Measurements from ENCODE around the gene ARHGAP30. TPM values are rescaled to one million over a fixed set of nuclear protein-coding genes. Genes with fewer than 3 reads are reported as not detected.
"Not testable (repeated sequence)": the region's sequence is repeated elsewhere in the genome, so short reads cannot be mapped to it uniquely, and the experiment has no call there.

ARHGAP30 gene
- polyA plus RNA-seq, 1 donor (not counting 4 experiments of a cell fraction or from before 2014, with no cell fraction given) = 0.16 TPM

GRCh38 chr1:161031874-161032273 lies 37.8 kb downstream of the ARHGAP30 start:
- H3K27me3 ChIP-seq (ENCODE audit: control insufficient read depth, extremely low read depth, insufficient read depth, low read length) = no peaks in the 10 kb centered on the region
- H3K4me3 ChIP-seq (ENCODE audit: control insufficient read depth in 2 of 3, extremely low read depth in 1 of 3, insufficient read depth in 2 of 3, low read depth in 1 of 3, low read length in 3 of 3) = no peak overlapping the region
- H3K79me2 ChIP-seq (ENCODE audit: control insufficient read depth, insufficient read depth, low read length) = no peaks in the 10 kb centered on the region
- DNase-seq (ENCODE audit: low read depth, low spot score) = no peak
- H3K27ac ChIP-seq (ENCODE audit: control insufficient read depth, insufficient read depth, low read length) = no peak overlapping the region
- no peaks in the 10 kb centered on the region for H3K36me3 ChIP-seq (ENCODE audit: control insufficient read depth in 2 of 2, extremely low read depth in 1 of 2, insufficient read depth in 2 of 2, low read length in 2 of 2)
- dilution Hi-C loops (cut with MboI; ENCODE audit: extremely low pct_ligation_motif_present, low sequenced_read_pairs) = no loop called here
- no peak overlapping the region for H2AFZ ChIP-seq (ENCODE audit: control insufficient read depth, low read length)
- no peak overlapping the region for H3K9ac ChIP-seq (ENCODE audit: control insufficient read depth, extremely low read depth, insufficient read depth, low read length)
- H4K20me1 ChIP-seq (ENCODE audit: control insufficient read depth, extremely low read depth, insufficient read depth, low read length) = no peaks in the 10 kb centered on the region
- no peaks in the 10 kb centered on the region for H3K9me3 ChIP-seq (ENCODE audit: control insufficient read depth, low read depth, low read length)
- H3K4me1 ChIP-seq (ENCODE audit: control insufficient read depth, extremely low read depth, insufficient read depth, low read length) = peaks cover 12% of the 10 kb centered on the region
- H3K4me2 ChIP-seq (ENCODE audit: control insufficient read depth, extremely low read depth, insufficient read depth, low read depth, low read length) = no peak overlapping the region
- TF ChIP-seq CTCF (optimal IDR thresholded peaks at IDR 0.05 in 1 of 3, IDR thresholded peaks at IDR 0.05 in 1 of 3, conservative IDR thresholded peaks at IDR 0.05 in 1 of 3; ENCODE audit: extremely low read depth in 1 of 3, insufficient read depth in 2 of 3, low read length in 3 of 3) = no peak
- no peak for TF ChIP-seq EZH2 (IDR thresholded peaks at IDR 0.05; ENCODE audit: low read length)
- no peak for FAIRE-seq
- H3K9me1 ChIP-seq (ENCODE audit: control insufficient read depth, extremely low read depth, insufficient read depth, low read length) = no peaks in the 10 kb centered on the region

GRCh38 chr1:161029466-161029865 lies 40.2 kb downstream of the ARHGAP30 start:
- H3K27ac ChIP-seq (ENCODE audit: control insufficient read depth, insufficient read depth, low read length); H3K9me1 ChIP-seq (ENCODE audit: control insufficient read depth, extremely low read depth, insufficient read depth, low read length); H3K36me3 ChIP-seq (ENCODE audit: control insufficient read depth in 2 of 2, extremely low read depth in 1 of 2, insufficient read depth in 2 of 2, low read length in 2 of 2); H3K79me2 ChIP-seq (ENCODE audit: control insufficient read depth, insufficient read depth, low read length); H2AFZ ChIP-seq (ENCODE audit: control insufficient read depth, low read length); H4K20me1 ChIP-seq (ENCODE audit: control insufficient read depth, extremely low read depth, insufficient read depth, low read length); dilution Hi-C loops (cut with MboI; ENCODE audit: extremely low pct_ligation_motif_present, low sequenced_read_pairs); FAIRE-seq; H3K4me3 ChIP-seq (ENCODE audit: control insufficient read depth in 2 of 3, extremely low read depth in 1 of 3, insufficient read depth in 2 of 3, low read depth in 1 of 3, low read length in 3 of 3); H3K27me3 ChIP-seq (ENCODE audit: control insufficient read depth, extremely low read depth, insufficient read depth, low read length); H3K9me3 ChIP-seq (ENCODE audit: control insufficient read depth, low read depth, low read length); H3K4me2 ChIP-seq (ENCODE audit: control insufficient read depth, extremely low read depth, insufficient read depth, low read depth, low read length); DNase-seq (ENCODE audit: low read depth, low spot score); H3K9ac ChIP-seq (ENCODE audit: control insufficient read depth, extremely low read depth, insufficient read depth, low read length): not testable (repeated sequence)
- H3K4me1 ChIP-seq (ENCODE audit: control insufficient read depth, extremely low read depth, insufficient read depth, low read length) = peaks cover 12% of the 10 kb centered on the region

- H3K4me1 ChIP-seq (ENCODE audit: control insufficient read depth, extremely low read depth, insufficient read depth, low read length); dilution Hi-C loops (cut with MboI; ENCODE audit: extremely low pct_ligation_motif_present, low sequenced_read_pairs); H3K4me2 ChIP-seq (ENCODE audit: control insufficient read depth, extremely low read depth, insufficient read depth, low read depth, low read length); FAIRE-seq; H2AFZ ChIP-seq (ENCODE audit: control insufficient read depth, low read length); H3K79me2 ChIP-seq (ENCODE audit: control insufficient read depth, insufficient read depth, low read length); DNase-seq (ENCODE audit: low read depth, low spot score); H3K9ac ChIP-seq (ENCODE audit: control insufficient read depth, extremely low read depth, insufficient read depth, low read length); H3K27me3 ChIP-seq (ENCODE audit: control insufficient read depth, extremely low read depth, insufficient read depth, low read length); H3K36me3 ChIP-seq (ENCODE audit: control insufficient read depth in 2 of 2, extremely low read depth in 1 of 2, insufficient read depth in 2 of 2, low read length in 2 of 2); H3K4me3 ChIP-seq (ENCODE audit: control insufficient read depth in 2 of 3, extremely low read depth in 1 of 3, insufficient read depth in 2 of 3, low read depth in 1 of 3, low read length in 3 of 3); H3K9me3 ChIP-seq (ENCODE audit: control insufficient read depth, low read depth, low read length); H3K9me1 ChIP-seq (ENCODE audit: control insufficient read depth, extremely low read depth, insufficient read depth, low read length); H4K20me1 ChIP-seq (ENCODE audit: control insufficient read depth, extremely low read depth, insufficient read depth, low read length): not testable (repeated sequence)
- H3K27ac ChIP-seq (ENCODE audit: control insufficient read depth, insufficient read depth, low read length) = peak overlapping the region; percentile 36
Observed at GRCh38 chr1:161026954-161027353, 42.7 kb downstream of the ARHGAP30 start.

GRCh38 chr1:161022432-161022831 lies 47.3 kb downstream of the ARHGAP30 start:
- H2AFZ ChIP-seq (ENCODE audit: control insufficient read depth, low read length); dilution Hi-C loops (cut with MboI; ENCODE audit: extremely low pct_ligation_motif_present, low sequenced_read_pairs); DNase-seq (ENCODE audit: low read depth, low spot score); FAIRE-seq; H3K36me3 ChIP-seq (ENCODE audit: control insufficient read depth in 2 of 2, extremely low read depth in 1 of 2, insufficient read depth in 2 of 2, low read length in 2 of 2); H4K20me1 ChIP-seq (ENCODE audit: control insufficient read depth, extremely low read depth, insufficient read depth, low read length); H3K9me3 ChIP-seq (ENCODE audit: control insufficient read depth, low read depth, low read length); H3K9me1 ChIP-seq (ENCODE audit: control insufficient read depth, extremely low read depth, insufficient read depth, low read length); H3K27me3 ChIP-seq (ENCODE audit: control insufficient read depth, extremely low read depth, insufficient read depth, low read length): not testable (repeated sequence)
- peak overlapping the region; percentile 88 for H3K4me2 ChIP-seq (ENCODE audit: control insufficient read depth, extremely low read depth, insufficient read depth, low read depth, low read length)
- peak overlapping the region; percentile 95 for H3K27ac ChIP-seq (ENCODE audit: control insufficient read depth, insufficient read depth, low read length)
- H3K79me2 ChIP-seq (ENCODE audit: control insufficient read depth, insufficient read depth, low read length) = peaks cover 29% of the 10 kb centered on the region
- H3K4me1 ChIP-seq (ENCODE audit: control insufficient read depth, extremely low read depth, insufficient read depth, low read length) = peaks cover 32% of the 10 kb centered on the region
- peak overlapping the region; percentile 100 for H3K9ac ChIP-seq (ENCODE audit: control insufficient read depth, extremely low read depth, insufficient read depth, low read length)
- peak overlapping the region in 1 of 3 experiments; percentile 11 for H3K4me3 ChIP-seq (ENCODE audit: control insufficient read depth in 2 of 3, extremely low read depth in 1 of 3, insufficient read depth in 2 of 3, low read depth in 1 of 3, low read length in 3 of 3)

Measured in keratinocyte (primary cell).